Measurements from ENCODE around the gene GOLGA6L7.
"Not testable (repeated sequence)": the region's sequence is repeated elsewhere in the genome, so short reads cannot be mapped to it uniquely, and the experiment has no call there.

DNA sequence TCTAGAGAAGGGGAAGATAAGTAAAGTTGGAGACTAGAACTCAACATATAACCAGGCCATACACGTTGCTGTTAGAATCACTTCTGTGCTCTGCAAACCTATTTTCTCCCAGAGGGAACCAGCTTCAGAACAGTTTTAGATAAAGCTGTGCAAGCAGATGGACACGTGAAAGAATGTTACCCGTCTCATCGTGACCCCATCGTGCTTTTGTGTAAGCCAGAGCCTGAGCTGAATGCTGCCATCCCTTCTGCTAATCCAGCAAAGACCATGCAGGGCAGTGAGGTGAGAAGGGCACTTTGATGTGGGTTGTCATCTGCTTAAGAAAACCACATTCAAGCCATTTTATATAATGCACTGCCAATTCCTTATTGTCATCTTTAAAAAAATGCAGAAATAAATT lies 40.3 kb downstream of the GOLGA6L7 start:
- TF ChIP-seq, protein P1, sequence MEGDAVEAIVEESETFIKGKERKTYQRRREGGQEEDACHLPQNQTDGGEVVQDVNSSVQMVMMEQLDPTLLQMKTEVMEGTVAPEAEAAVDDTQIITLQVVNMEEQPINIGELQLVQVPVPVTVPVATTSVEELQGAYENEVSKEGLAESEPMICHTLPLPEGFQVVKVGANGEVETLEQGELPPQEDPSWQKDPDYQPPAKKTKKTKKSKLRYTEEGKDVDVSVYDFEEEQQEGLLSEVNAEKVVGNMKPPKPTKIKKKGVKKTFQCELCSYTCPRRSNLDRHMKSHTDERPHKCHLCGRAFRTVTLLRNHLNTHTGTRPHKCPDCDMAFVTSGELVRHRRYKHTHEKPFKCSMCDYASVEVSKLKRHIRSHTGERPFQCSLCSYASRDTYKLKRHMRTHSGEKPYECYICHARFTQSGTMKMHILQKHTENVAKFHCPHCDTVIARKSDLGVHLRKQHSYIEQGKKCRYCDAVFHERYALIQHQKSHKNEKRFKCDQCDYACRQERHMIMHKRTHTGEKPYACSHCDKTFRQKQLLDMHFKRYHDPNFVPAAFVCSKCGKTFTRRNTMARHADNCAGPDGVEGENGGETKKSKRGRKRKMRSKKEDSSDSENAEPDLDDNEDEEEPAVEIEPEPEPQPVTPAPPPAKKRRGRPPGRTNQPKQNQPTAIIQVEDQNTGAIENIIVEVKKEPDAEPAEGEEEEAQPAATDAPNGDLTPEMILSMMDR (IDR thresholded peaks at IDR 0.05): not testable (repeated sequence)
- not testable (repeated sequence) for TF ChIP-seq POLR2A (IDR thresholded peaks at IDR 0.05)

All from testis (tissue), 2 donors.